Pons (tissue), 1 donor: ENCODE data around the gene NEMP2.
A peak's percentile ranks its signal among the peaks of the same experiment; 100 is the strongest.

Source experiments
- DNase-seq: peaks from one replicate; pipeline ENCODE4 v3.0.0-alpha.2; 2016; ENCODE audit warnings: low spot score

NEMP2 gene

DNA sequence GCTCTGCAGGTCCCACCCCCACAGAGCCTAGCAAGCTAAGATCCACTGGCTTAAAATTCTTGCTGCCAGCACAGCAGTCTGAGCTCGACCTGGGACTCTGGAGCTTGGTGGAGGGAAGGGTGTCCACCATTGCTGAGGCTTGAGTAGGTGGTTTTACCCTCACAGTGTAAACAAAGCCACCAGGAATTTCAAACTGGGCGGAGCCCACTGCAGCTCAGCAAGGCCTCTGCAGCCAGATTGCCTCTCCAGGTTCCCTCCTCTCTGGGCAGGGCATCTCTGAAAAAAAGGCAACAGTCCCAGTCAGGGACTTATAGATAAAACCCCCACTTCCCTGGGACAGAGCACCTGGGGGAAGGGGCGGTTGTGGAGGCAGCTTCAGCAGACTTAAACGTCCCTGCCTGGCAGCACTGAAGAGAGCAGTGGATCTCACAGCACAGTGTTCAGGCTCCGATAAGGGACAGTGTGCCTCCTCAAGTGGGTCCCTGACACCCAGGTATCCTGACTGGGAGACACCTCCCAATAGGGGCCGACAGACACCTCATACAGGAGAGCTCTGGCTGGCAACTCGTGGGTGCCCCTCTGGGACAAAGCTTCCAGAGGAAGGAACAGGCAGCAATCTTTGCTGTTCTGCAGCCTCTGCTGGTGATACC is 20.0 kb upstream of the NEMP2 start:
- no peak for DNase-seq

- DNase-seq: no peak
Measured at GRCh38 chr2:190553254-190553653, 18.7 kb upstream of the NEMP2 start.

- DNase-seq: no peak
Measured at GRCh38 chr2:190551928-190552327, 17.4 kb upstream of the NEMP2 start.

GRCh38 chr2:190550137-190550536 is 15.6 kb upstream of the NEMP2 start:
- no peak for DNase-seq

DNA sequence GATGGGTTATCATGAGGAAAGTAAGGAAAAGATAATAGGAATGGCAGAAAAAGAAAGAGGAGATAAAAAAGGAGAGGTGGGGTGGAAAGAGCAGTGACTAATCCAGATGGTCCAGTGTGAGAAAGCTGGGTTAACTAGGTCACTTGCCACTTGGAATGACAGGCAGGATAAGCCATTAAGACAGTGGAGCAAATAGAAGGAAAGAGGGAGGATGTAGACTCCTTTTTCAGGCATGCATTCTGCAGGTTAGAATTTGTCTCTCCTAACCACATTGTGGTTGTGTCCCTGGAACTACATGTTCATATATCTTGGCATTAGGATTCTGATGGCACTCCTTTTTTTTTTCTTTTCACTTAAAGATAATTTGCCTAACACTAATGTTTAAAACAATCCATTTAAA is 13.4 kb upstream of the NEMP2 start:
- no peak for DNase-seq

GRCh38 chr2:190546734-190547133 is 12.2 kb upstream of the NEMP2 start:
- DNase-seq: no peak

DNA sequence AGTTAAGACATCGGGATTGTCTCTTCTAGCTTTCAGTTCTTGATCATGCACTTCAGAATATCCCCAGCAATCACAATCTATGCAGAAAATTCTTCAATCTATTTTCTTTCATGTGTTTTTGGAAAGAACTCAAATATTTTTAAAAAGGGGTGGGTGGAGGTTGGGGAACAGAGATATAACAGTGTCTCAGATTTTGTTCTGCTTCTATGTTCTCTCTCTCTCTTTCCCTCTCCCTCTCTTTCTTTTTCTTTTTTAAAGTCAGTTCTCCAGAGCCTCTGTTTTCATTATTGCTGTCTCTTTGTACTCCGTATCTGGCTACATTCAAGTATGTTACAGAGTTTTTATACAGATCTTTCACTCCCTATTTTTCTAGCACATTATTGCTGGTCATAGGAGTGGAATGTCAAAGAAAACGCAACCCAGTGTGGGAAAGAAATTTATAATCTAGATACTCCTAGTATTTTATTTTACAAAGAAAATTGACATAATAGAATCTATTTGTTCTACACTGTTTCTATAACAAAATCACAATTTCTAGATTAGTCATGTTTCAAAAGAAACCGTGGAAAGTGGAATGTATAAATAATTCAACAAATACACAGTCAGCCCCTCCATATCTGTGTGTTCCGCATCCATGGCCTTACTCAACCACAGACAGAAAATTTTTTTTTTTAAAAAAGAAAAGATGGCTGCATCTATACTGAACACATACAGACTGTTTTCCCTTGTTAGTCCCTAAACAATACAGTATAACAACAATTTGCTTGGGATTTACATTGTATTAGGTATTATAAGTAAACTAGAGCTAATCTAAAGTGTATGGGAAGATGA is 11.2 kb upstream of the NEMP2 start:
- no peak for DNase-seq

GRCh38 chr2:190545093-190545492 is 10.6 kb upstream of the NEMP2 start:
- DNase-seq: no peak

GRCh38 chr2:190540048-190540447 is 5.5 kb upstream of the NEMP2 start:
- DNase-seq: no peak

DNA sequence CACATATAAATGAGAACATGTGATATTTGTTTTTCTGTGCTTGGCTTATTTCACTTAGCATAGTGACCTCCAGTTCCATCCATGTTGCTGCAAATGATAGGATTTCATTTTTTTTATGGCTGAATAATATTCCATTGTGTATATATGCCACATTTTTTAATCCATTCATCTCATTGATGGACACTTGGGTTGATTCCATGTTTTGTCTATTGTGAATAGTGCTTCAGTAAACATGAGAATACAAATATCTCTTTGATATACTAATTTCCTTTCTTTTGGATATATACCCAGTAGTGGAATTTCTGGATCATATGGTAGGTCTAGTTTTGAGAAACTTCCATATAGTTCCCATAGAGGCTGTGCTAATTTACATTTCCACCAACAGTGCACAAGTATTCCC is 3.7 kb upstream of the NEMP2 start:
- no peak for DNase-seq

- no peak for DNase-seq
Measured at GRCh38 chr2:190537765-190538164, 3.2 kb upstream of the NEMP2 start.

DNA sequence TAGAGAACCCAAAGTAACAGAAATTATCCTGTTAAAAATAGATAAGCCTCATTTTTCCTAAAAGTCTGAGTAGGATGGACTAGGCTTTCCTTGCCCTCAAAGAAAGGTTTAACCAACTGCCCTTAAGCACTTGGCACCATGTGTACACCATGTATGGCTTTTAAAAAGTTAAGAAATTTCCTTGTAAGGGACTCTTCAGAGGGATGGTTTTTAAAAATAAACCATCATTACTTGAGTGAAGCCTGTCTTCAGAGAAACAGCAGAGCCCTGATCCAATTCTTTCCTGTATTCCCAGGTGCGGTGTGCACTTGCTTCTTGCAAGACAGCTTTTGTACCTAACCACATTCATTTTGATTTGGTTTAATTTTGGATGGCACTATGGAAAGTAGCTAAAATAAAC is 1.1 kb upstream of the NEMP2 start:
- DNase-seq: peak; percentile 28

DNA sequence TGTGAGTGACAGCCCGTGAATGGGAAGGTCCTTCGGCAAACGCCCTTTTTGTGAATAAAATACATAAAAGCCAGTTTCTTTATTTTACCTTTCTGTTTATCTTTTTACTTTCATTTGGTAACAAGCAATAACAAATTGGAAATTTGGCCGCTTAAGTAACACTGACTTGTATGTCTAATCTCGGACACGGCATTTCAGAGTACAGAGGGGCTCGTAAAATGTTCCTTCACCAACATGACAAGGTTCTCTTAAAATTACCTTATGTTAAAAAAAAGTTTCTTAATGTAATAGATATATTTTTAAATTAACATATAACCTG is 558 bp upstream of the NEMP2 start:
- peak; percentile 32 for DNase-seq

- peak; percentile 53 for DNase-seq
Measured at GRCh38 chr2:190533968-190534309, 583 bp downstream of the NEMP2 start.

DNA sequence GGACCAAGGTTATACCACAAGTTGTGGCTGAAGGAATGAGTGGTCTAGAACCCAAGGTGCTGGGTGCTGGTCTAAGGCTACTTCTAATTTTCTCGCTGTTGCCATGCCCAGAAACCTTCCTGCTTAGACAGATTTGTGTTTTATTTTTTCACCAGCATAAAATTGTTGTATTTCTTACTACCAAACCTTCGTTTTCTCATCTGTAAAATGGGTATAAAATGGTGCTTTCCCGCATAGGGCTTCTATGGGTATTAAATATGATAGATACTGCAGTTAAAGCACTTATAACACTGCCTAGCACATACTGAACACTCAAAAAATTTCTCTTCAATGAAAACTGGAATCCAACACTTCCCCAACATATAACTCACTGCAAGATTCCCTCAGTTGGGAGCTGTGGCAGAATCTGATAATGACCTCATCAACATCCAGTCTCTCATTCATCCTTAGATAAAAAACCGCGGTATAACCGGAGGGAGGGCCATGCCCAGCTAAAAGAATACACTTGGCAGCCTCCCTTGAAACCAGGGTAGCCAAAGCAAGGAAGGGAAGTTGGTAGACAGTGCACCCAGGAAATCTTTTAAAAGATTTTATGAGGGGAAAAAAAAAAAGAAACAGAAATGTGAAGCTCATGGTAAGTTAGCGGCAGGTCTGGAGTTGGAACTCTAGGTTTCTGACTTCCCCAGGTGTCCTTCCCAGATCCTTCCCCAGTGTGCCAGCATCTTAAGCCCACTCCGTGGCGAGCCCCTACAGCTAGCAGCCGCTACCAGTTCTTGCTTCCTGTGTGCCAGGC is 1.2 kb downstream of the NEMP2 start:
- no peak for DNase-seq

- DNase-seq: no peak
Measured at GRCh38 chr2:190532581-190532980, 1.9 kb downstream of the NEMP2 start.

GRCh38 chr2:190530248-190530900 is 4.1 kb downstream of the NEMP2 start:
- peak; percentile 64 for DNase-seq

GRCh38 chr2:190529486-190530247 is 4.9 kb downstream of the NEMP2 start:
- DNase-seq: no peak

- no peak for DNase-seq
Measured at GRCh38 chr2:190528521-190529001, 6.0 kb downstream of the NEMP2 start.

- DNase-seq: no peak
Measured at GRCh38 chr2:190527918-190528317, 6.6 kb downstream of the NEMP2 start.

DNA sequence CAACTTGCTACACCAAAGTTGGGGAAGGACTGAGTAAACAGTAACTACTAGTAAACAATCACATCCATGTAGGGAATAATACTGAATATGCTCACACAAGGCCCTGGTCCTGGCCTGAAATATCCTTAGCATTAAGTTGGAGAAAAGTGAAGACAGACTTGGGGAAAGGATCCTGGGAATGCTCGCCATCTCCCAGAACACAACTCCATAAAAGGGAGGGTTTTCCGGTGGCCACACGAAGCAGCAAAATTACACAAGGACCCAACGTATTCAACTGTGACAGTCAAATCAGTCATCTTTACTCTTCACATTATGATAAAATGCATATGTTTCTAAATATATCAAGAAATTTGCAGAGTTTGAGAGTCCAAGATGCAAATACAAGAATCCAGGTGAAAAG is 7.3 kb downstream of the NEMP2 start:
- no peak for DNase-seq
